ENCODE data around the gene ZNF764.

GRCh38 chr16:30535777-30536190 is 22.4 kb downstream of the ZNF764 start:
- TF ChIP-seq POLR2A (IDR thresholded peaks at IDR 0.05) (peak in 1 of 2 donors; percentile 18), CTCF (IDR thresholded peaks at IDR 0.05 in 4 of 5, conservative IDR thresholded peaks at IDR 0.05 in 1 of 5) (peak; percentile 44 to 75 (median 59))

All from gastrocnemius medialis (tissue), 4 donors.